Mucosa of gallbladder (tissue), 1 donor: Measurements from ENCODE around the gene ARHGEF26. TPM values are rescaled to one million over a fixed set of nuclear protein-coding genes. Genes with fewer than 3 reads are reported as not detected.

Experiments
- DNase-seq: peaks from one replicate; pipeline ENCODE4 v3.0.0-alpha.2; 2020; ENCODE audit warnings: low spot score
- total RNA-seq: library from RNA; stranded (reverse); gene quantifications from one replicate; pipeline ENCODE4 v1.2.1, GENCODE V29; 2021
- donor health status: DM: no; HTN: no; CAD: no.

ARHGEF26 gene
- total RNA-seq, 1 donor from 2014 or later = 56.7 TPM

- DNase-seq = no peak
Measured at GRCh38 chr3:154195620-154196356, 74.6 kb downstream of the ARHGEF26 start.

- no peak for DNase-seq
Measured at GRCh38 chr3:154197751-154198150, 76.6 kb downstream of the ARHGEF26 start.

DNA sequence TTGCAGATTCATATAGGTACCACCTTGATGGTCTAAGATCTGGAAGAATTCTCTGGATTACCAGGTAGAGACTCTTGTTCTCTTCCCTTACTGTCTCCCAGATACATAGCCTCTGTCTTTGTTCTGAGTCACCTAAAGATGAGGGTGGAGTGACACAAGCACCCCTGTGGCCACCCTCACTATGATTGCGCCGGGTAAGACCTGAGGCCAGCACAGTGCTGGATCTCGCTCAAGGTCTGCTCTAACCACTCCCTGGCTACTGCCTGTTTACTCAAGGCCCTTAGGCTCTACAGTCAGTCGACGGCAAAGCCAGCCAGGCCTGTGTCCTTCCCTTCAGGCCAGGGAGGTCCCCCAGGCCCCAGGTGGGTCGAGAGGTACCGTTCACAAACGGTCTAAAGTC lies 88.3 kb downstream of the ARHGEF26 start:
- DNase-seq = no peak

DNA sequence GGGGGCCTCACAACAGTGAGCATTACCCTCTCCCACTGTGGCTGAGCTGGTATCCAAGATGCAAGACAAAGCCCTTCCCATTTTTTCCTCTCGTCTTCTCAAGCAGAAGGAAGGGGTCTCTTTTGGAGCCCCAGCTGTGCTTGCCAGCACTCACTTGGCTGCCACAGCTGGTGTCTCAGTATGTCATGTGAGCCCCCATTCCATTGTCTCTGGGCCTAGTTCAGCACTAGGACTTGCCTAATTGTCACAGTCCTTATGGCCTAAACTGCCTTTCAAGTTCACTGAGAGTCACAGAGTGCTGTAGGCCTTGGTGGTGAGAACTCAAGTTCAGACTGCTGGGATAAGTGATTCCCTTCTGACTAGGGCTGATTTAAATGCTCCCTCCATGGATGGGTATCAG lies 89.8 kb downstream of the ARHGEF26 start:
- DNase-seq = no peak

GRCh38 chr3:154214306-154214705 lies 93.1 kb downstream of the ARHGEF26 start:
- no peak for DNase-seq

GRCh38 chr3:154217671-154218070 lies 96.5 kb downstream of the ARHGEF26 start:
- no peak for DNase-seq

DNA sequence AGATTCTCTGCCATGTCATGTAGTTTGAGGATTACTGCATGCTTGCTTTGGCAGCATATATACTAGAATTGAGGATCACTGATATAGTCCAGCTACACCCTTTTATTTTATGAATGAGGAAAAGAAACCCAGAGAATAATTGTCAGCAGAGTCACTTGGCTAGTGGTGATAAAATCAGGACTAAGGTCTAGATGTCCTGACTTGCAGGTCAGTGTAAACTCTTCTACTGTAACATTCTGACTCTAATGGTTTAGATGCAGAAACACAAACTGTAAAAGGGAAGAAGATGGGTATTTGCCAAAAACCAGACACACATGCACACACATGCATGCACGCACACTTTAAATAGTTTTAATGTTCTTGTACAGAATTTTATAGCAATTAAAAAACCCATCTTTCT lies 97.5 kb downstream of the ARHGEF26 start:
- no peak for DNase-seq

DNA sequence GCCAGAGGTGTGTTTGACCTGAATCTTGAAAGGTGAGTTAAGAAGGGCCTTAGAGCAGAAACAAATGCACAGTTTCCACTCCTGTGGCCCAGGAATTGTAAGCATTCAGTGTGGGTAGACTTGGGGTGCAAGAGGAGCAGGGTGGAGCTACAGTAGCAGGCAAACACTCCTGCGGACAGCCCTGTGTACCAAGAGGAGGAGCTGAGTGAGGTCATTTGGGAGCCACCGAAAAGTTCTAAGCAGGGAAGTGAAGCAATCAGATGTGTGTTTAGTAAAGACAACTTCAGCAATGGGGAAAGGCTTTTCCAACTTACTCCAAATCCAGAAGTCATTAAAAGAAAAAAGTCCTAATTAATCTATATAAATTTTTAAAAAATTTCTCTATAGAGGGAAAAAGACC lies 99.3 kb downstream of the ARHGEF26 start:
- DNase-seq = no peak

DNA sequence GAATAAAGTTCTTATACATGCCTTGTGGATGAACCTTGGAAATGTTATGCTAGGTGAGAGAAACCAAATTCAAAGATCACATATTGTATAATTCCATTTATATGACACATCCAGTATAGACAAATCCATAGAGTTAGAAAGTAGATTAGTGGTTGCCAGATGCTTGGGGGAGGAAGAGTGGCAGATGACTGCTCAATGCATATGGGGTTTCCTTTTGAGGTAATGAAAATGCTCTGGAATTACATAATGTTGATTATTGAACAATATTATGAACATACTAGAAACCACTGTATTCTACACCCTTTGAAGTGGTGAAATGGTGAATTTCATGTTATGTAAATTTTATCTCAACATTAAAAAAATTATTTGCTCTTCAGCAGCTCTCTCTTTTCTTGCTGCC lies 102.3 kb downstream of the ARHGEF26 start:
- no peak for DNase-seq

DNA sequence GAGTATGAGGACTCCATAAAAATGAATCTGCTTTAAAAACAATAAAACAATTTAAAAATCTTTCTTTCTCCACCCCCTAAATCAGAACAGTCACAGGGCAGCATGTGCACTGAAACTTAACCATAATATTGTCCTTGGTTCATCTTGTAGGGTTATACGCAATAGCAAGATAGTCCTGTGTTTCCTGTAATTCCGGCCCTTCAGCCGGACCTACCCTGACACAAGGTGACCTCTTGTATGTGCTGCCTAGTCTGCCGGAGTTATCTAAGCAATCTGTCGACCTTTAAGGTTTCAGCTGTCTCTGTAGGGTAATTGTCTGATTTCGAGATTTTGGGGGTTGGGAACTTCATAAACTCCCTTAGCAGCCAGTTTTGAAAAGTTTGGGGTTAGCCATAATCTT lies 103.2 kb downstream of the ARHGEF26 start:
- no peak for DNase-seq

DNA sequence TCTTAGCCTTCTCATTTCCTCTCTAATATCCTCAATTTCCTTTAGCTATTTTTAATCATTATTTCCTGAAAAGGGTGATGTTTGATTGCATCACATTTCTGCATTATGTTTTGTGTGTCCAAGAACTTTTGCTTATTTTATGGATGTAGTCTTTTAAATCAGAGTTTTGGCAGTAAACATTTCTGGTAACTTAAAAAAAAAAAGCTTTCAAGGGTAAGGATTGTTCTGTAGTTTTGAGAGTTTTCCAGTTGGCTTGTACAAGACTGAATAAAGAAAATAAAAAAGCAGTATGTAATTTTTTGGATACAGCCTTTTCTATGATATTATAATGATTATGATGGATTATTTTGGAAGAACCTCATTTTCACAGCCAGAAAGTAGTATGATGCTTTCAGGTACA lies 103.7 kb downstream of the ARHGEF26 start:
- DNase-seq = no peak

GRCh38 chr3:154225536-154225935 lies 104.3 kb downstream of the ARHGEF26 start:
- DNase-seq = no peak

DNA sequence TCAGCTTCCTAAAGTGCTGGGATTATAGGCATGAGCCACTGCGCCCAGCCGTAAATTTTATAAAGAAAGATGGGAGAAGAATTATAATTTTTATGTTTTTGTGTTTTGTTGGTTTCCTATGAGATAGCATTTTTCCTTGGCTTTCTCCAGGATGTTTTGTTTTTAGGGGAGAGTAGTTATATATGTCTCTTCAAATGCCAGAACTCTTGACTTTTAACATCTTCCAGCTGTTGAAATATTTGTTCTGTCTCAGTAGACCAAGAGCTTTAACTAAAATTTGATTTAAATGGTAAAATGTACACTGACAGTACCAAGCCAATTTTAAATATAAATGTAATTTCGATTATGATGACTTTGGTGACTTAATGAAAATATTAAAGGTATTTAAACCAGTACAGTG lies 106.3 kb downstream of the ARHGEF26 start:
- no peak for DNase-seq

DNA sequence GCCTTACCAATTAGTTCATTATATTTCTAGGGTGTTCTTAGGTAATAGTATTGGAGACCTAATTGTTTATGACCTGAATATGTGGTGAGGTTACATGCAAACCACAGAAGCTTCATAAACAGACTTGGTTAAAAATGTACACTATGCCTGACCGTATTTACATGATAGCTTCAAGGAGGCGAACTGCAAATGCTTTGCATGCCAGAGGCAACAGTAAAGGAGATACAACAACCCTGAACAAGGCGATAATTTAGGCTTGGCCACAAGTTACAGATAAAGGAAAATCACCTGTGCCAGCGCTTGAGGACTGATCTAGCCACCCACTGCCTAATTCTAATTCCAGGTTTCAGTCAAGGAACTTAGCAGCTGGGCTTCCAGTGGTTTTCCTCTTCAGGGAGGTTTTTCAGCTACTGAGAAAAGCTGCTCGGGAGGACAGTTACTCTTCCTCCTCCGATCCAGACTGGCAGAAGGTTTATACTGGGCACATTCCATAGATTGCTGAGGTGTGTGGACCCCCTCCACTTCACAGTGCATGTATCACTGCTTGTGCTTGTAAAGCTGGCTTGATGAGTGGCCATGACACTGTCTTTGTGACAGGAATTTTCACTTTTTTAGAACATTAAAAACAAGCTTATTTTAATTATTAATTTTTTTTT lies 107.5 kb downstream of the ARHGEF26 start:
- no peak for DNase-seq

DNA sequence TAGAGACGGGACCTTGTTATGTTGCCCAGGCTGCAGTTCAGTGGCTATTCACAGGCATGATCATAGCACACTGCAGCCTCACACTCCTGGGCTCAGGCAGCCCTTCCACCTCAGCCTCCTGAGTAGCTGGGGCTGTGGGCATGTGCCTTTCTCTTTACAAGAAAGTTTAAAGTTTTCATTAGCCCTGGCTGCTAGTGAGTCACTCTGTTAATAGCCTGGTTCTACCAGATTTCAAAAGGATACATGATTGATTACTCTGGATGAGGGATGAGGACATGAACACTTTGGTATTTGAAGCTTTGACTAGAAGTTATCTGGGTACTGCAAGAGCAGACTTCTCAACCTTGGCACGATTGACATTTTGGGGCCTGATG lies 108.0 kb downstream of the ARHGEF26 start:
- DNase-seq = no peak

- no peak for DNase-seq
Measured at GRCh38 chr3:154235330-154235729, 114.1 kb downstream of the ARHGEF26 start.

- DNase-seq = no peak
Measured at GRCh38 chr3:154236331-154236730, 115.1 kb downstream of the ARHGEF26 start.

DNA sequence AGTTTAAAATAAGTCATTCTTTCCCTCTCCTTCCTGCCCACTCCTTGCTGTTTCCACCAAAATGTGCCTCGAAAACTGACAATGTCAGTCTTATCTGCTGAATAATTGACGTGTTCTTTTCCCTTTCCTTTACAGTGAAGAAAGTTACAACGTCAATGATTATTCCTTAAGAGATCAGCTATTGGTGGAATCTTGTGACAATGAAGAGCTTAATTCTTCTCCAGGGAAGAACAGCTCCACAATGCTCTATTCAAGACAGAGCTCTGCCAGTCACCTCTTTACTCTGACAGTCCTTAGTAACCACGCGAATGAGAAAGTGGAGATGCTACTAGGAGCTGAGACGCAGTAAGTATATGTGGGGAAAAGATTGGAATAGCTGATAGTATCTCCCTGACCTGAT lies 119.0 kb downstream of the ARHGEF26 start:
- DNase-seq = no peak

DNA sequence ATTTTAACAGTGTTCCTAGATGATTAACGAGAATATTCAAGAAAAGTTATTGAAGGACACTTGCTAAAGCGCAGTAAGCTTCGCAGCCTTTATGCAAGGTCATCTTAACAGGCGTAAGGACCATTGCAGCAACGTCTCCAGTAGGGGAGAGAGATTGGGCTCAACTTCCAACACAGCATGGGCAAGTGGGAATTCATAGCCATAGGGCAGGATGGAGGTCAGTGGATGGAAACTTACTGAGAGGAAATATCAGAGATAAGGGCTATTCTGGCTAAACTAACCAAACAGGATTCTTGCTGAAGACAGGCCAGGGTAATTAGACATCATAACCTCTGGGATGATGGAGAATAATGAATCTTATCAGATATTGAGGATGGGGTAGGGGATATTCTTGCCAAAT lies 120.3 kb downstream of the ARHGEF26 start:
- DNase-seq = no peak

GRCh38 chr3:154242766-154243165 lies 121.6 kb downstream of the ARHGEF26 start:
- DNase-seq = no peak

GRCh38 chr3:154243353-154243752 lies 122.2 kb downstream of the ARHGEF26 start:
- DNase-seq = no peak

DNA sequence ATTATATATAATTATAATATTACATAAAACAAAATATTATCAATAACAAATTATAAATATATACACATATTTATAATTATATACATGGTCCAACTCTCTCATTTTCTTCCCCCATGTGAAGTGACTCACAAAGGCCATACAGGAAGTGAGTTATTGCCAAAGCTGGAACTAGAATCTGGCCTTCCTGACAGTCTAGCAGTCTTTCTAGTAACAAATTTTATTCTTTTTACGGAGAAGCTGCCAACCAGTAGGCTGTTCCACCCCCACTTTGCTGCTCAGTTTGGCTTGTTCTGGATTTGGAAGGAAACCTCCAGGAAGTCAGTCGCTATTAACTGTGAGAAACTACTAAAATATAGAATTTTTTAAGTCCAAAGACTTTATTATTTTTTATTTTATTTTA lies 123.5 kb downstream of the ARHGEF26 start:
- DNase-seq = no peak

DNA sequence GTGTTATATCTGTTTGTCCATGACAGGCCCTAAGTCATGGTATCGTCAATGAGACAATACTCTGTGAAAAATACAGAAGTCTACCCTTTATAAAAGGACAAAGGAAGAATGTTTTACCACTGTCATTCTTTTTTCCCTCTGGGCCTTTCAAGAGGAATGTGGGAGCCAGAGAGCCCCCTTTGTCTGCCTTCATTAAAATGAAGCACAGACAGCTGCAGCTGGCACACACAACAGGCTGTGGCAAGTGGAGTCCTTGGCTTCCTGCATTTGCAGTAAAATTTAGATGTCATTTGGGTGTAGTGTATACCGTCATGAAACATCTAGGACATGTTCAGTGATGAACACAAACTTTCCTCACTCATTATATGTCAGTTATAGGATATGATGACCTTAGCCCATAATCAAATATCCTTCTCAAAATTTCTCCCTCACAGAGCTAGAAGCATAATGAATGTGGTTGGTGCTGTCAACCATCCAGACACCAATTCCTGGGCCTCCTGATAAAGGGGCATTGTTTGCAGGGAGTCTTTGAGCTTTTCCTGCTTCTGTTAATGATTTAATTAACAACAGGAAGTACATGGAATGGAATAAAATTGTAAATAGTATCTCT lies 126.7 kb downstream of the ARHGEF26 start:
- DNase-seq = no peak
